GM12878 (cell line): ENCODE results near the gene CDK13. TPM values are rescaled to one million over a fixed set of nuclear protein-coding genes. Genes with fewer than 3 reads are reported as not detected.

Source experiments
- ATF3 ChIP-seq: IDR thresholded peaks from 2 replicates; pipeline ENCODE4 v1.6.1; 2011; ENCODE audit warnings: low read depth, mild to moderate bottlenecking, low read length, moderate library complexity, borderline replicate concordance; ENCODE audit errors: extremely low read depth
- BCL11A ChIP-seq: IDR thresholded peaks from 2 replicates; pipeline ENCODE4 v1.6.1; 2011; ENCODE audit warnings: low read depth, low read length
- BRCA1 ChIP-seq: IDR thresholded peaks from 2 replicates; pipeline ENCODE4 v1.6.1; 2011; ENCODE audit warnings: low read depth, low read length, improper control_type of control experiment
- CTCF ChIP-seq, 3 experiments: IDR thresholded peaks in 2 of 3; conservative IDR thresholded peaks in 1 of 3; 2 replicates each; pipeline ENCODE4 v1.5.1; 2011; ENCODE audit warnings: low read depth in 3 of 3, low read length in 3 of 3, mild to moderate bottlenecking in 3 of 3, control low read depth in 2 of 3, moderate library complexity in 2 of 3, inconsistent platforms in 1 of 3, mixed read lengths in 1 of 3; ENCODE audit not compliant: control insufficient read depth in 2 of 3, insufficient read depth in 1 of 3; ENCODE audit errors: extremely low read depth in 1 of 3
- KAT2A ChIP-seq: conservative IDR thresholded peaks from 2 replicates; pipeline ENCODE4 v1.6.1; 2011; ENCODE audit warnings: low read depth, low read length; ENCODE audit not compliant: control insufficient read depth
- MLLT1 ChIP-seq: fragments of 450-650 bp; IDR thresholded peaks from 2 replicates; pipeline ENCODE4 v1.6.1; 2016; ENCODE audit warnings: mild to moderate bottlenecking
- MTA2 ChIP-seq: fragments of 450-650 bp; IDR thresholded peaks from 2 replicates; pipeline ENCODE4 v1.6.1; 2016; ENCODE audit warnings: low read depth, mild to moderate bottlenecking, moderate library complexity
- MYC ChIP-seq: IDR thresholded peaks from 2 replicates; pipeline ENCODE4 v1.6.1; 2011; ENCODE audit warnings: mild to moderate bottlenecking, low read length, moderate library complexity, inconsistent platforms; ENCODE audit not compliant: insufficient read depth, insufficient replicate concordance, insufficient read length, severe bottlenecking
- NR2C1 ChIP-seq: fragments of 450-650 bp; IDR thresholded peaks from 2 replicates; pipeline ENCODE4 v1.6.1; 2017; ENCODE audit warnings: antibody characterized with exemption, mild to moderate bottlenecking, moderate library complexity
- NR2F1 ChIP-seq: fragments of 450-650 bp; conservative IDR thresholded peaks from 2 replicates; pipeline ENCODE4 v1.6.1; 2017; ENCODE audit warnings: mild to moderate bottlenecking
- PBX3 ChIP-seq: IDR thresholded peaks from 2 replicates; pipeline ENCODE4 v1.6.1; 2011; ENCODE audit warnings: mild to moderate bottlenecking, low read depth, low read length, moderate library complexity; ENCODE audit not compliant: insufficient replicate concordance
- POLR2AphosphoS2 ChIP-seq: IDR thresholded peaks from 2 replicates; pipeline ENCODE4 v1.6.1; 2011; ENCODE audit warnings: low read depth, mild to moderate bottlenecking, low read length, improper control_type of control experiment, moderate library complexity
- RFX5 ChIP-seq: IDR thresholded peaks from 2 replicates; pipeline ENCODE4 v1.6.1; 2011; ENCODE audit warnings: low read depth, low read length, improper control_type of control experiment
- SIN3A ChIP-seq: IDR thresholded peaks from 2 replicates; pipeline ENCODE4 v1.6.1; 2012; ENCODE audit warnings: low read depth, low read length, improper control_type of control experiment
- SMC3 ChIP-seq: IDR thresholded peaks from 2 replicates; pipeline ENCODE4 v1.6.1; 2011; ENCODE audit warnings: low read length, improper control_type of control experiment, borderline replicate concordance
- SUZ12 ChIP-seq: fragments of 200-600 bp; sonication (generic); IDR thresholded peaks from one replicate; pipeline ENCODE4 v1.6.1; 2018; ENCODE audit warnings: antibody characterized with exemption, mild to moderate bottlenecking; ENCODE audit not compliant: unreplicated experiment
- TCF7 ChIP-seq: IDR thresholded peaks from 2 replicates; pipeline ENCODE4 v1.6.1; 2014; ENCODE audit warnings: antibody characterized with exemption, borderline replicate concordance
- ZBTB11 ChIP-seq: fragments of 450-650 bp; formaldehyde crosslinking; IDR thresholded peaks from 2 replicates; pipeline ENCODE4 v1.5.0; 2022; ENCODE audit warnings: mild to moderate bottlenecking, missing genetic modification characterization
- ZZZ3 ChIP-seq: IDR thresholded peaks from 2 replicates; pipeline ENCODE4 v1.6.1; 2011; ENCODE audit warnings: low read depth; ENCODE audit not compliant: control insufficient read depth, insufficient read length
- polyA plus RNA-seq, 11 experiments: library from polyadenylated mRNA; depleted of rRNA in 4 of 11; unstranded in 6 of 11; stranded (reverse) in 5 of 11; fragments of >200 nt; fragmentation: Nextera tagmentation in 4 of 11; fragmentation: Illumina TruSeq in 1 of 11; extraction: Ambion mirVana in 4 of 11; extraction: Trizol in 1 of 11; gene quantifications; 1 replicate in 1 of 11; 2 replicates in 10 of 11; pipeline versions ENCODE4 v1.2.1 to v1.2.3, GENCODE V29; 2011 to 2016; ENCODE audit warnings: inconsistent platforms in 2 of 11, missing spikeins in 2 of 11, low read depth in 1 of 11
- total RNA-seq, 4 experiments: library from RNA; depleted of rRNA in 3 of 4; stranded (reverse); fragments of >200 nt in 3 of 4; fragmentation: Illumina TruSeq in 1 of 4; extraction: Trizol in 1 of 4; gene quantifications; 2 replicates each; pipeline versions ENCODE4 v1.2.1 to v1.2.3, GENCODE V29; 2013 to 2021

CDK13 gene
- total and polyA plus RNA-seq, 10 of the 15 experiments (the other 5 are each of a cell fraction or from before 2014, with no cell fraction given), result 10.8 to 44.4 (median 28.0) TPM

GRCh38 chr7:40134428-40135316 is 184.6 kb downstream of the CDK13 start, which contains the start of the genes MPLKIP and SUGCT (continued):
- TF ChIP-seq ZBTB11 (peak; percentile 97), NR2C1 (peak; percentile 80), SIN3A (peak; percentile 70; the same call in 1 of the 2 replicates), NR2F1 (no peak; the same call in 1 of the 2 replicates), MLLT1 (peak; percentile 56), MTA2 (no peak), ATF3 (no peak), CTCF (IDR thresholded peaks at IDR 0.05 in 2 of 3, conservative IDR thresholded peaks at IDR 0.05 in 1 of 3; ENCODE audit: control insufficient read depth in 2 of 3, extremely low read depth in 1 of 3, insufficient read depth in 1 of 3, low read depth in 3 of 3, low read length in 3 of 3) (peak; percentile 84 to 98 (median 90); a peak in 5 of 6 replicates), PBX3 (peak; percentile 5), MYC (no peak), SMC3 (no peak; the same call in 1 of the 2 replicates), BRCA1 (no peak), ZZZ3 (peak; percentile 56), RFX5 (no peak), POLR2AphosphoS2 (no peak), BCL11A (no peak), KAT2A (no peak), TCF7 (peak; percentile 78; the same call in 1 of the 2 replicates), SUZ12 (no peak)
